Activated T-cell treated with anti-CD3 and anti-CD28 coated beads, Interleukin-2, amount 50 U/mL, for 4 hours (primary cell): ENCODE data around the gene OR8D4. TPM values are rescaled to one million over a fixed set of nuclear protein-coding genes. Genes with fewer than 3 reads are reported as not detected.
"Not testable (repeated sequence)": the region's sequence is repeated elsewhere in the genome, so short reads cannot be mapped to it uniquely, and the experiment has no call there.

ENCODE experiments used
- ATAC-seq, 2 donors: fragments of 200-7000 bp; cut with Tn5 transposase; one replicate each; pipeline ENCODE4 v1.10.0; 2021
- DNase-seq: peaks from one replicate; pipeline ENCODE4 v3.0.0-alpha.2; 2020
- H3K27me3 Mint-ChIP-seq: one replicate; pipeline ENCODE4 v1.8.0; 2021; ENCODE audit warnings: low read depth, mixed read lengths
- H3K36me3 Mint-ChIP-seq: one replicate; pipeline ENCODE4 v1.8.0; 2022; ENCODE audit warnings: mixed read lengths; ENCODE audit not compliant: insufficient read depth
- H3K4me1 Mint-ChIP-seq: one replicate; pipeline ENCODE4 v1.8.0; 2021; ENCODE audit warnings: low read depth, mixed read lengths
- H3K4me3 Mint-ChIP-seq: one replicate; pipeline ENCODE4 v1.8.0; 2021; ENCODE audit warnings: mild to moderate bottlenecking, moderate library complexity, mixed read lengths
- H3K9me3 Mint-ChIP-seq: one replicate; pipeline ENCODE4 v1.8.0; 2021; ENCODE audit warnings: mixed read lengths
- total RNA-seq, 3 donors: library from RNA; stranded (reverse); gene quantifications; one replicate each; pipeline ENCODE4 v1.2.1, GENCODE V29; 2021

The OR8D4 gene
- total RNA-seq: not detected

- no peak for DNase-seq
- Mint-ChIP-seq H3K27me3 (no peaks in the 10 kb centered on the region), H3K4me3 (no peak within 1 kb of the TSS), H3K4me1 (no peaks in the 10 kb centered on the region), H3K36me3 (no peaks in the 10 kb centered on the region), H3K9me3 (no peaks in the 10 kb centered on the region)
- no peak for ATAC-seq
Observed at GRCh38 chr11:123901867-123902266, at the start of gene OR8D4. OR8D4 (plus strand) TSS chr11:123902167; CDS start chr11:123906432, 4,265 bp downstream.

- H3K4me3 Mint-ChIP-seq: no peak overlapping the region
- DNase-seq (no peak), ATAC-seq (no peak)
- peaks cover 7% of the 10 kb centered on the region for H3K9me3 Mint-ChIP-seq
- H3K4me1 Mint-ChIP-seq: no peaks in the 10 kb centered on the region
- peaks cover 11% of the 10 kb centered on the region for H3K27me3 Mint-ChIP-seq
- no peaks in the 10 kb centered on the region for H3K36me3 Mint-ChIP-seq
Observed at GRCh38 chr11:123852321-123852720, 49.6 kb upstream of the OR8D4 start.

GRCh38 chr11:123853038-123853437 is 48.9 kb upstream of the OR8D4 start:
- DNase-seq (no peak), ATAC-seq (no peak)
- H3K4me3 Mint-ChIP-seq: no peak overlapping the region
- no peaks in the 10 kb centered on the region for H3K36me3 Mint-ChIP-seq
- peaks cover 11% of the 10 kb centered on the region for H3K27me3 Mint-ChIP-seq
- H3K4me1 Mint-ChIP-seq: no peaks in the 10 kb centered on the region
- H3K9me3 Mint-ChIP-seq: peaks cover 10% of the 10 kb centered on the region

GRCh38 chr11:123856444-123856843 is 45.5 kb upstream of the OR8D4 start:
- ATAC-seq: no peak
- H3K9me3 Mint-ChIP-seq: peaks cover 10% of the 10 kb centered on the region
- no peak for DNase-seq
- H3K4me1 Mint-ChIP-seq: no peaks in the 10 kb centered on the region
- no peak overlapping the region for H3K4me3 Mint-ChIP-seq
- peaks cover 9% of the 10 kb centered on the region for H3K27me3 Mint-ChIP-seq
- no peaks in the 10 kb centered on the region for H3K36me3 Mint-ChIP-seq

GRCh38 chr11:123859731-123860130 is 42.2 kb upstream of the OR8D4 start:
- ATAC-seq: no peak
- no peak for DNase-seq
- H3K27me3 Mint-ChIP-seq: peaks cover 5% of the 10 kb centered on the region
- no peaks in the 10 kb centered on the region for H3K36me3 Mint-ChIP-seq
- no peak overlapping the region for H3K4me3 Mint-ChIP-seq
- H3K4me1 Mint-ChIP-seq: no peaks in the 10 kb centered on the region
- peaks cover 10% of the 10 kb centered on the region for H3K9me3 Mint-ChIP-seq

GRCh38 chr11:123865293-123865692 is 36.7 kb upstream of the OR8D4 start:
- DNase-seq, H3K4me1 Mint-ChIP-seq, ATAC-seq, H3K27me3 Mint-ChIP-seq, H3K4me3 Mint-ChIP-seq, H3K36me3 Mint-ChIP-seq: not testable (repeated sequence)
- peaks cover 12% of the 10 kb centered on the region for H3K9me3 Mint-ChIP-seq

- not testable (repeated sequence) for DNase-seq, H3K27me3 Mint-ChIP-seq, ATAC-seq, H3K4me3 Mint-ChIP-seq, H3K4me1 Mint-ChIP-seq, H3K36me3 Mint-ChIP-seq
- peaks cover 12% of the 10 kb centered on the region for H3K9me3 Mint-ChIP-seq
Observed at GRCh38 chr11:123867795-123868194, 34.2 kb upstream of the OR8D4 start.

- DNase-seq (no peak), ATAC-seq (no peak)
- Mint-ChIP-seq H3K9me3 (no peaks in the 10 kb centered on the region), H3K36me3 (no peaks in the 10 kb centered on the region), H3K4me3 (no peak overlapping the region), H3K4me1 (no peaks in the 10 kb centered on the region), H3K27me3 (no peaks in the 10 kb centered on the region)
Observed at GRCh38 chr11:123880912-123881311, 21.1 kb upstream of the OR8D4 start.

- H3K4me3 Mint-ChIP-seq: no peak within 1 kb of the TSS
- no peak for DNase-seq
Observed at GRCh38 chr11:123885570-123885969, 16.4 kb upstream of the OR8D4 start, which contains the start of gene TMEM225. TMEM225 (minus strand) TSS chr11:123885670; CDS start chr11:123885425, 245 bp downstream.

GRCh38 chr11:123892031-123892430 is 9.9 kb upstream of the OR8D4 start:
- Mint-ChIP-seq H3K4me1 (no peaks in the 10 kb centered on the region), H3K9me3 (no peaks in the 10 kb centered on the region), H3K4me3 (no peak overlapping the region), H3K36me3 (no peaks in the 10 kb centered on the region), H3K27me3 (no peaks in the 10 kb centered on the region)
- no peak for DNase-seq
- no peak for ATAC-seq

More at GRCh38 chr11:123885570-123885969, 16.4 kb upstream of the OR8D4 start, which contains the start of gene TMEM225:
- H3K9me3 Mint-ChIP-seq: no peaks in the 10 kb centered on the region
- ATAC-seq: no peak
- H3K36me3 Mint-ChIP-seq: no peaks in the 10 kb centered on the region
- H3K4me1 Mint-ChIP-seq: no peaks in the 10 kb centered on the region
- no peaks in the 10 kb centered on the region for H3K27me3 Mint-ChIP-seq

- H3K36me3 Mint-ChIP-seq: no peaks in the 10 kb centered on the region
- H3K9me3 Mint-ChIP-seq: no peaks in the 10 kb centered on the region
- no peaks in the 10 kb centered on the region for H3K4me1 Mint-ChIP-seq
- H3K27me3 Mint-ChIP-seq: no peaks in the 10 kb centered on the region
- H3K4me3 Mint-ChIP-seq: no peak overlapping the region
- ATAC-seq (no peak), DNase-seq (no peak)
Observed at GRCh38 chr11:123899792-123900191, 2.2 kb upstream of the OR8D4 start.

- no peak for DNase-seq
- no peak overlapping the region for H3K4me3 Mint-ChIP-seq
- no peaks in the 10 kb centered on the region for H3K36me3 Mint-ChIP-seq
- H3K9me3 Mint-ChIP-seq: no peaks in the 10 kb centered on the region
- ATAC-seq: no peak
- no peaks in the 10 kb centered on the region for H3K27me3 Mint-ChIP-seq
- H3K4me1 Mint-ChIP-seq: no peaks in the 10 kb centered on the region
Observed at GRCh38 chr11:123903932-123904331, 2.0 kb downstream of the OR8D4 start.

GRCh38 chr11:123904932-123905331 is 3.0 kb downstream of the OR8D4 start:
- Mint-ChIP-seq H3K4me3 (no peak overlapping the region), H3K36me3 (no peaks in the 10 kb centered on the region), H3K27me3 (no peaks in the 10 kb centered on the region), H3K9me3 (no peaks in the 10 kb centered on the region), H3K4me1 (no peaks in the 10 kb centered on the region)
- DNase-seq: no peak
- no peak for ATAC-seq

- no peaks in the 10 kb centered on the region for H3K27me3 Mint-ChIP-seq
- ATAC-seq (no peak), DNase-seq (no peak)
- H3K36me3 Mint-ChIP-seq: no peaks in the 10 kb centered on the region
- no peaks in the 10 kb centered on the region for H3K4me1 Mint-ChIP-seq
- no peak overlapping the region for H3K4me3 Mint-ChIP-seq
- H3K9me3 Mint-ChIP-seq: no peaks in the 10 kb centered on the region
Observed at GRCh38 chr11:123905826-123906225, 3.9 kb downstream of the OR8D4 start.

GRCh38 chr11:123920943-123921342 is 19.0 kb downstream of the OR8D4 start:
- H3K27me3 Mint-ChIP-seq: no peaks in the 10 kb centered on the region
- no peaks in the 10 kb centered on the region for H3K9me3 Mint-ChIP-seq
- H3K4me1 Mint-ChIP-seq: no peaks in the 10 kb centered on the region
- ATAC-seq: no peak
- no peak for DNase-seq
- no peaks in the 10 kb centered on the region for H3K36me3 Mint-ChIP-seq
- no peak overlapping the region for H3K4me3 Mint-ChIP-seq

- Mint-ChIP-seq H3K4me1 (no peaks in the 10 kb centered on the region), H3K9me3 (no peaks in the 10 kb centered on the region), H3K36me3 (no peaks in the 10 kb centered on the region)
Observed at GRCh38 chr11:123924027-123924426, 22.1 kb downstream of the OR8D4 start.

More at GRCh38 chr11:123924027-123924426, 22.1 kb downstream of the OR8D4 start:
- no peak overlapping the region for H3K4me3 Mint-ChIP-seq
- peaks cover 2% of the 10 kb centered on the region for H3K27me3 Mint-ChIP-seq
- DNase-seq (no peak), ATAC-seq (no peak)
